Erythroblast (primary cell): ENCODE data around the gene PRMT2.
"Not testable (repeated sequence)": the region's sequence is repeated elsewhere in the genome, so short reads cannot be mapped to it uniquely, and the experiment has no call there.

Source experiments
- DNase-seq, 2 experiments: peaks; one replicate each; lab custom pipeline; 2025; lab: John Stamatoyannopoulos, UW
- GATA1 ChIP-seq: IDR thresholded peaks from 2 replicates; pipeline ENCODE4 v1.6.1; 2011; ENCODE audit warnings: low read depth, mild to moderate bottlenecking, control low read depth, low read length, moderate library complexity
- POLR2A ChIP-seq: IDR thresholded peaks from 2 replicates; pipeline ENCODE4 v1.6.1; 2011; ENCODE audit warnings: mild to moderate bottlenecking, low read length

The PRMT2 gene

GRCh38 chr21:46664316-46664995, 29.0 kb downstream of the PRMT2 start:
- no peak for DNase-seq
- TF ChIP-seq GATA1: no peak

GRCh38 chr21:46665566-46665965, 30.1 kb downstream of the PRMT2 start:
- TF ChIP-seq POLR2A (no peak), GATA1 (no peak)
- DNase-seq: no peak

- DNase-seq: peak in 1 of 2 experiments; percentile 25
- TF ChIP-seq POLR2A: no peak
- TF ChIP-seq GATA1: no peak
These were observed 31.7 kb downstream of the PRMT2 start for GRCh38 chr21:46666941-46667740.

GRCh38 chr21:46667741-46668380, 32.4 kb downstream of the PRMT2 start:
- no peak for TF ChIP-seq GATA1
- no peak for TF ChIP-seq POLR2A
- peak in 1 of 2 experiments; percentile 23 for DNase-seq

GRCh38 chr21:46668381-46668780, 32.9 kb downstream of the PRMT2 start:
- DNase-seq: no peak
- no peak for TF ChIP-seq GATA1
- TF ChIP-seq POLR2A: no peak

- DNase-seq: not testable (repeated sequence)
These were observed 33.4 kb downstream of the PRMT2 start for GRCh38 chr21:46668904-46669303.

- TF ChIP-seq GATA1: no peak
- TF ChIP-seq POLR2A: no peak
- DNase-seq: no peak
These were observed 39.0 kb downstream of the PRMT2 start for GRCh38 chr21:46674430-46675007.

- TF ChIP-seq POLR2A (no peak), GATA1 (no peak)
- no peak for DNase-seq
These were observed 40.3 kb downstream of the PRMT2 start for GRCh38 chr21:46675595-46676280.

GRCh38 chr21:46676542-46676941, 41.1 kb downstream of the PRMT2 start:
- not testable (repeated sequence) for DNase-seq

GRCh38 chr21:46681593-46681992, 46.1 kb downstream of the PRMT2 start:
- not testable (repeated sequence) for DNase-seq

- not testable (repeated sequence) for DNase-seq
These were observed 63.2 kb downstream of the PRMT2 start for GRCh38 chr21:46698652-46699051.

GRCh38 chr21:46699104-46699503, 63.6 kb downstream of the PRMT2 start:
- not testable (repeated sequence) for DNase-seq
